Right lobe of liver (tissue), 6 donors: ENCODE results near the gene NRF1. TPM values are rescaled to one million over a fixed set of nuclear protein-coding genes. Genes with fewer than 3 reads are reported as not detected.
"Not testable (repeated sequence)": the region's sequence is repeated elsewhere in the genome, so short reads cannot be mapped to it uniquely, and the experiment has no call there.

Experiments
- ATAC-seq, 4 donors: fragments of 200-7000 bp; cut with Tn5 transposase; one replicate each; pipeline ENCODE4 v1.9.1; 2020; ENCODE audit warnings: mild to moderate bottlenecking in 4 of 4, moderate library complexity in 4 of 4
- DNase-seq, 3 donors: peaks; one replicate each; pipeline ENCODE4 v3.0.0-alpha.2; 2020
- H3K27ac ChIP-seq, 3 donors: fragments of 200-600 bp; one replicate each; pipeline ENCODE4 v1.8.0; 2022
- H3K27me3 ChIP-seq, 2 donors: fragments of 200-600 bp; one replicate each; pipeline ENCODE4 v1.8.0; 2022
- H3K36me3 ChIP-seq, 4 donors: fragments of 200-600 bp; sonication (generic) in 1 of 4; one replicate each; pipeline versions ENCODE4 v1.5.1 to v1.8.0; 2017 to 2022; ENCODE audit warnings: control low read depth in 1 of 4
- H3K4me1 ChIP-seq, 4 donors: fragments of 200-600 bp; sonication (generic) in 1 of 4; one replicate each; pipeline versions ENCODE4 v1.5.1 to v1.8.0; 2017 to 2022; ENCODE audit warnings: control low read depth in 1 of 4
- H3K4me3 ChIP-seq, 3 donors: fragments of 200-600 bp; one replicate each; pipeline ENCODE4 v1.8.0; 2022
- H3K9me3 ChIP-seq, 4 donors: fragments of 200-600 bp; sonication (generic) in 1 of 4; one replicate each; pipeline versions ENCODE4 v1.5.1 to v1.8.0; 2017 to 2022; ENCODE audit warnings: control low read depth in 1 of 4
- CTCF ChIP-seq, 4 donors: fragments of 200-600 bp in 3 of 4; fragments of 450-650 bp in 1 of 4; IDR thresholded peaks; one replicate each; pipeline versions ENCODE4 v1.5.1 to v1.8.0; 2016 to 2022; ENCODE audit warnings: antibody characterized with exemption in 4 of 4, mild to moderate bottlenecking in 2 of 4
- POLR2A ChIP-seq: fragments of 450-650 bp; IDR thresholded peaks from one replicate; pipeline ENCODE4 v1.6.1; 2017; ENCODE audit warnings: antibody characterized with exemption, mild to moderate bottlenecking
- WGBS: methylation state at CpG from one replicate; pipeline ENCODE4 v1.1.6; 2018; ENCODE audit warnings: low coverage, low lambda C conversion rate; ENCODE audit not compliant: insufficient coverage; ENCODE audit errors: missing lambda C conversion rate; 5-methylcytosine and 5-hydroxymethylcytosine counted together
- intact Hi-C, 2 donors: fragments of 100-400 bp; cut with DNase I; formaldehyde crosslinking; loops; one replicate each; pipeline versions ENCODE4 v1.11.2 to v1.14.1; 2022
- total RNA-seq, 6 experiments: library from RNA; depleted of rRNA in 2 of 6; stranded (reverse); fragments of >200 nt in 2 of 6; fragmentation: NEBNext Ultra II Directional in 3 of 6; extraction: Animal tissue kit (Norgen Biotek cat#: 25700) in 3 of 6; gene quantifications; one replicate each; pipeline versions ENCODE4 v1.1.0 to v1.2.4, GENCODE V29; 2016 to 2023
- donor health status: DM: no; HTN: yes; CAD: no.
- donor health status: DM: no; HTN: no; CAD: no.
- donor health status: DM: no; HTN: no; CAD: no.
- donor health status: DM: no; HTN: yes; CAD: no.
- donor health status: DM: no; HTN: yes; CAD: no.

Gene NRF1
- total RNA-seq, 6 experiments from 2014 or later, result 3.9 to 6.8 (median 5.3) TPM

- ATAC-seq (no peak), DNase-seq (no peak)
- TF ChIP-seq CTCF (IDR thresholded peaks at IDR 0.05) (no peak), POLR2A (no peak)
- no peak overlapping the region for H3K4me3 ChIP-seq
- H3K9me3 ChIP-seq, result no peaks in the 10 kb centered on the region
- H3K36me3 ChIP-seq, result no peaks in the 10 kb centered on the region
- H3K4me1 ChIP-seq, result no peaks in the 10 kb centered on the region
- no peak overlapping the region for H3K27ac ChIP-seq
- H3K27me3 ChIP-seq, result no peaks in the 10 kb centered on the region
- intact Hi-C loops, result no loop called here
Measured at GRCh38 chr7:129597672-129598071, 13.8 kb upstream of the NRF1 start.

DNA sequence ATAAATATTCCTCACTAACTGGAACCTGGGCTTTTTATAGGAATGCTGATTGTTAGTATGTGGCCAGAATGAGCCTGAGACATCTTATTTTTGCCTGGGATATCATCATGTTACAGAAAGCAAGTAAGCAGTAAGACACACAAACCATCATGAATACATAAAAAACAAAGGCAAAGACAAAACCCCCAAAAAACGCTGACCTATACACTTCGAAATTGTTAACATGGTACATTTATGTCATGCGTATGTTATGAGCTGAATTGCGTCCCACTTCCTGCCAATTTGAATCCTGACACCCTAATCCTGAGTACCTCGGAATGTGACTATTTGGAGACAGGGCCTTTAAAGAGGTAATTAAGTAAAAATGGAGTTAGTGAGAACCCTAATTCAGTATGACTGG, 12.3 kb upstream of the NRF1 start:
- DNase-seq, result no peak
- Histone ChIP-seq H3K27ac (no peak overlapping the region), H3K27me3 (no peaks in the 10 kb centered on the region), H3K4me3 (no peak overlapping the region), H3K36me3 (no peaks in the 10 kb centered on the region), H3K4me1 (no peaks in the 10 kb centered on the region), H3K9me3 (no peaks in the 10 kb centered on the region)
- 82% methylated on average over 5 of the region's 5 CpGs for WGBS
- intact Hi-C loops, result no loop called here
- no peak for TF ChIP-seq CTCF (IDR thresholded peaks at IDR 0.05)
- TF ChIP-seq POLR2A, result no peak
- no peak for ATAC-seq

- H3K4me1 ChIP-seq, result not testable (repeated sequence)
- WGBS, result 40% methylated on average over 3 of the region's 5 CpGs
Measured at GRCh38 chr7:129603594-129603993, 7.9 kb upstream of the NRF1 start.

GRCh38 chr7:129604021-129604420, 7.5 kb upstream of the NRF1 start:
- WGBS, result 97% methylated on average over 3 of the region's 3 CpGs
- H3K27ac ChIP-seq, H3K4me3 ChIP-seq, intact Hi-C loops, DNase-seq, H3K36me3 ChIP-seq, H3K27me3 ChIP-seq, H3K9me3 ChIP-seq, H3K4me1 ChIP-seq, ATAC-seq: not testable (repeated sequence)

More at GRCh38 chr7:129603594-129603993, 7.9 kb upstream of the NRF1 start:
- H3K4me3 ChIP-seq, H3K36me3 ChIP-seq, intact Hi-C loops, DNase-seq, H3K9me3 ChIP-seq, H3K27me3 ChIP-seq, H3K27ac ChIP-seq, ATAC-seq: not testable (repeated sequence)

DNA sequence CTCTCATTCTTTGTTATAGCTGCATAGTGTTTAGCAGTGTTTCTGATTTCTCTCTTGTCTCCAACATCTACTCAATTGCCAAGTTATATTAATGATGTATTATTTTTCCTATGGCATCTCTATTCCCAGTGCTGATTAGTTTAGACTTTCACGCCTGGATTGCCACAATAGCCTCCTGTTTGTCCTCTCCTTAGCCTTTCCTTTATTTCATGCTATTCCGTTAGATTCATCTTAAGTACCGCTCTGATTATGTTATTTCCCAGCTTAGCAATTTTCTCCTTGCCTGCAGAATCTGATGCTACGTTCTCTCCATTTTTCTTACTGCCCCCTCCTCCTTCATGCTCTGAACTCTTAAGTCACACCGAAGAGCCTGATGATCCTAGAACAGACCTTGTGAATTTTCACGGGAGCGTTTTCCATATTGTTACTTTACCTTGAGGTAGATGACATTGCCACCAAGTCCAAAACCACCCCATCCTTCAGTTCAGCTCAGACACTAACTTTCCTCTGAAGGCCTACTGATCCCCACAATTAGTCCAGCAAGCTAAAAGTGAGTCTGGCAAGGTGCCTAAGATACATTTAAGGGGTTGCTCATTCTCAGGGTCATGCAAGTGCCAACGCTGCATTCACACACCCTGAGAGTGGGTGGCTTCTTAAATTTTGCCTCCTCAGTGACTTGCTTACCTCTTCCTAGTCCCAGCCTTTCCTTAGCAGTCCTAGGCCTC, 6.6 kb upstream of the NRF1 start:
- intact Hi-C loops, result no loop called here
- TF ChIP-seq POLR2A (no peak), CTCF (IDR thresholded peaks at IDR 0.05) (no peak)
- no peaks in the 10 kb centered on the region for H3K36me3 ChIP-seq
- ATAC-seq (peak in 1 of 4 donors; percentile 22), DNase-seq (no peak)
- no peak overlapping the region for H3K4me3 ChIP-seq
- no peaks in the 10 kb centered on the region for H3K27me3 ChIP-seq
- no peaks in the 10 kb centered on the region for H3K9me3 ChIP-seq
- H3K4me1 ChIP-seq, result no peaks in the 10 kb centered on the region
- no peak overlapping the region for H3K27ac ChIP-seq
- 75% methylated on average over 8 of the region's 8 CpGs for WGBS
